GM12874 (cell line): ENCODE data around the gene ZW10.

Experiments used
- CTCF ChIP-seq: IDR thresholded peaks from 2 replicates; pipeline ENCODE4 v1.5.1; 2011; ENCODE audit warnings: low read depth, mild to moderate bottlenecking, control low read depth, low read length, moderate library complexity; ENCODE audit not compliant: insufficient read depth

ZW10 gene

DNA sequence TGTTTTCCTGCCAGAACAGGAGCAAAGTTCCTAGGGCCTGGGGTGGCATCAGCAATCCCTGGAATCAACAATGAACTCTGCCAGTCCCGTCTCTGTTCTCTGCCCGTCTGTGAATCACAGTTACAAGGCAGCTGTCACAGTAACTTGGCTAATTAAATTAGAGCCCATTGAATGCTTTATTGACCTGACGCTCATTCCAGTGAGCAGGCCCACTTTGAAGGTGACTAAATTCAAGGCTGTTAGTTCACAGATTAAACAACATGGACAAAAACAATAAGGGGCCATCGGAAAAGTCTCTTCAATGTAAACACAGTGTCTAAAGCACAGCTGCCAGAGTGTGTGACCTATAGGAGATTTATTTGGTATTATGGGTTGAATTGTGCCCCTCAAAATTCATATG is 49.7 kb downstream of the ZW10 start:
- TF ChIP-seq CTCF, result no peak

DNA sequence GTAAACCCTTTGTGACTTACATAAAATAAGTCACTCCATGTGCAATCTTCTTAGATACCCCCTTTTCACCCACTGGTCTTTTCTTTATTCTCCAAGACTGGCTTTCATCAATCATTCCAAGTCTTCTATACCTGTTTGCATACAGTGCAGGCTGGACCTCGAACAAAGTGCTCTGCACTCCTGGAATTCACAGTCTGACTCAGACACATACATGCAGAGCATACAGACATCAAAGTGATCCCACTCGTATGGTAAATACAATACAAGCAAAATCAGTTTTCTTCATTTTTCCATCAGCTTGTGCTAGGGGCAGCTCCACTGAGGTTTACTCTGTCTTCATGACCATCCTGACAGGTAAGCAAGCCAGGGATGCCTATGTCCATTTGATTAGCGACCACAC is 50.6 kb downstream of the ZW10 start:
- no peak for TF ChIP-seq CTCF

DNA sequence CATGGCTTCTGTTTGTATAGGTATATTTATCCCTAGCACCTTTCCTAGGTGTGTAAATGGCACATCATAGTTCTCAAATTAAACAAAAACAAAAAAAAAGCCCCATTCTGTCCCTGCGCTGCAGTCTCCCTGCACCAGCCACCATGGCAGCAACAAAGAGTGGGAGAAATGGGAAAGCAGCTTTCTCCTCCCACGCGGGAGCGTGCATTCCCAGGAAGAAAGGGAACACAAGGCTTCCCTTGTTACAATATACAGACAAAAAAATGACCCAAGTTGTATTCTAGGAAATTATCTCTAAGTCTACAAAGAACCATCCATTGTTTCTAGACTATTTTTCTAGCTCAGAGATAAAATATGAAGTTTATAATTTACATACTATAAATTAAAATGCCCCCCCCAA is 51.3 kb downstream of the ZW10 start:
- no peak for TF ChIP-seq CTCF

DNA sequence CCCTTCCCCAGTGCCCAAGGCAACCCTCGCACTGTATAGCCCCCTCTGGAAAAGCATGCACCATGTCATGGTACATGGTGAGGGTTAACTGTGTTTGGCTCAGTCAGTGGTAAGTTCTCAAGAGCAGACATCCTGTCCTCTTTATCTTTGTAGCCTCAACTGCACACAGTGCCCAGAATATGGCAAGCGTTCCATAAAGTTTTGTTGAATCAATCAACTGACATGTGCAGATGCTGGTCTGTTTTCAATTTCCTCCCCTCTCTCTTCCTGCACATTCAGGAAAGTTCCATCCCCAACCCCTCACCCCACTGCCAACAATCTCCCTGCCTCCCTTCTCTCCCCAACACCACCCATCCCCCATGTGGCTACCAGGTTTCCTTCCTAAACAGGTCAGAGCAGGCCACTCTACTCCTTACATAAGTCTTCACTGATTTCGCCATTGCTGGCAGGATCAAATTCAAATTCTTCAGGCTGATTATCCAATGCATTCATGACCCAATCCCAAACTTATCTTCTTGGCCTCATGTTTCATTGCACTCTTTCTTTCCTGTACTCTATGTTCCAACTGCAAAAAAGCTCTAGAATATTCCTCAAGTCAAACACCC is 51.9 kb downstream of the ZW10 start:
- TF ChIP-seq CTCF, result no peak

GRCh38 chr11:113715882-113716625 is 57.4 kb downstream of the ZW10 start:
- no peak for TF ChIP-seq CTCF

DNA sequence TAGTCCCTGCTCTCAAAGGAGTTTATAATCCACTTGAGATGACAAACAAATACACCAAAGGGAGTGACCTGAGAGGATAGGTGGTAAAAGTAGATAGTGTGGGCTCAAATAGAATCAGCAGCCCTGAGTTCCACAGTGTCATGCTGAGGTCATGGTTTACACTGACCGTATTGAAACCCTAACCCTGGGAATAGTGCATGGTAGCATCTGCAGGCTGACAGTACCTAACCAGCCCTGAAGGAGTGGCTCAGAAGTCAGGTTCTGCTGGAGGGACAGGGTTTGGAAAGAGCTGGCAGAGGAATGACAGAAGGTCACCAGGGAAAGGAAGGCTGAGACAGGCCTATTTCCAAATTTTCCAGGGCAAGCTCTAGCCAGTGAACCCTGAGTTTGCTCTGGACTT is 58.2 kb downstream of the ZW10 start:
- TF ChIP-seq CTCF, result no peak

GRCh38 chr11:113710989-113711388 is 62.5 kb downstream of the ZW10 start:
- no peak for TF ChIP-seq CTCF
